ENCODE results near the gene RIN1. TPM values are rescaled to one million over a fixed set of nuclear protein-coding genes. Genes with fewer than 3 reads are reported as not detected.
A peak's percentile ranks its signal among the peaks of the same experiment; 100 is the strongest.

The RIN1 gene
- total and polyA plus RNA-seq, 2 of the 13 experiments (the other 11 are each of a cell fraction or from before 2014, with no cell fraction given): 2.4 to 4.1 TPM

- TF ChIP-seq ZNF180 (CRISPR knock-in tag; IDR thresholded peaks at IDR 0.05; ENCODE audit: borderline replicate concordance, low read depth) (no peak), PLSCR1 (CRISPR knock-in tag; IDR thresholded peaks at IDR 0.05; ENCODE audit: borderline replicate concordance) (no peak), ATRX (CRISPR knock-in tag; IDR thresholded peaks at IDR 0.05; ENCODE audit: borderline replicate concordance) (no peak), PRPF4 (IDR thresholded peaks at IDR 0.05; ENCODE audit: low read depth, low read length, poor library complexity, severe bottlenecking) (no peak), CSRNP2 (CRISPR knock-in tag; conservative IDR thresholded peaks at IDR 0.05; ENCODE audit: low read depth) (no peak), NKX3-1 (CRISPR knock-in tag; IDR thresholded peaks at IDR 0.05) (no peak), ZNF18 (CRISPR knock-in tag; IDR thresholded peaks at IDR 0.05; ENCODE audit: insufficient replicate concordance) (peak; percentile 83), NFAT5 (CRISPR knock-in tag; IDR thresholded peaks at IDR 0.05) (0 out of 2 replicates have a peak, but pooled peaks have one; percentile 24), GATAD1 (CRISPR knock-in tag; IDR thresholded peaks at IDR 0.05) (peak; percentile 76), CBX5 (CRISPR knock-in tag; IDR thresholded peaks at IDR 0.05; ENCODE audit: borderline replicate concordance) (peak; percentile 86; the same call in 1 of the 2 replicates), TRAFD1 (CRISPR knock-in tag; IDR thresholded peaks at IDR 0.05; ENCODE audit: borderline replicate concordance) (0 out of 2 replicates have a peak, but pooled peaks have one; percentile 32), PHF5A (CRISPR knock-in tag; IDR thresholded peaks at IDR 0.05; ENCODE audit: low read depth, unreplicated experiment) (no peak), ZNF326 (CRISPR knock-in tag; IDR thresholded peaks at IDR 0.05; ENCODE audit: borderline replicate concordance) (no peak), POLR2AphosphoS5 (IDR thresholded peaks at IDR 0.05; ENCODE audit: low read depth, low read length) (no peak), FOXA3 (CRISPR knock-in tag; IDR thresholded peaks at IDR 0.05) (peak; percentile 69), RFXAP (CRISPR knock-in tag; IDR thresholded peaks at IDR 0.05; ENCODE audit: borderline replicate concordance) (peak; percentile 65; the same call in 1 of the 2 replicates), JUND (CRISPR knock-in tag; IDR thresholded peaks at IDR 0.05) (peak; percentile 12; the same call in 1 of the 2 replicates)
Observed at GRCh38 chr11:66328302-66329144, 7.7 kb downstream of the RIN1 start (continued).

All from HepG2 (cell line).